Islet of Langerhans (tissue), 1 donor: Measurements from ENCODE around the gene SFT2D3.
"Not testable (repeated sequence)": the region's sequence is repeated elsewhere in the genome, so short reads cannot be mapped to it uniquely, and the experiment has no call there.

ENCODE experiments used
- FAIRE-seq: peaks from one replicate; lab custom pipeline; 2011; peaks lifted over from hg19 to GRCh38; lab: Jason Lieb, UNC

Gene SFT2D3

GRCh38 chr2:127712999-127713398, 11.7 kb downstream of the SFT2D3 start:
- no peak for FAIRE-seq

GRCh38 chr2:127713562-127713961, 12.3 kb downstream of the SFT2D3 start:
- no peak for FAIRE-seq

- no peak for FAIRE-seq
Observed at GRCh38 chr2:127715778-127716449, 14.6 kb downstream of the SFT2D3 start.

GRCh38 chr2:127718271-127718670, 17.0 kb downstream of the SFT2D3 start:
- FAIRE-seq = no peak

- FAIRE-seq = no peak
Observed at GRCh38 chr2:127719301-127720218, 18.3 kb downstream of the SFT2D3 start.

GRCh38 chr2:127721311-127721977, 20.1 kb downstream of the SFT2D3 start:
- no peak for FAIRE-seq

GRCh38 chr2:127721978-127722355, 20.7 kb downstream of the SFT2D3 start:
- no peak for FAIRE-seq

- FAIRE-seq = peak; percentile 51
Observed at GRCh38 chr2:127722807-127723206, 21.5 kb downstream of the SFT2D3 start.

- no peak for FAIRE-seq
Observed at GRCh38 chr2:127726158-127726880, 25.0 kb downstream of the SFT2D3 start.

- no peak for FAIRE-seq
Observed at GRCh38 chr2:127733113-127733815, 32.0 kb downstream of the SFT2D3 start.

- no peak for FAIRE-seq
Observed at GRCh38 chr2:127733816-127734537, 32.7 kb downstream of the SFT2D3 start.

GRCh38 chr2:127735044-127735443, 33.7 kb downstream of the SFT2D3 start:
- FAIRE-seq = no peak

GRCh38 chr2:127735537-127736399, 34.5 kb downstream of the SFT2D3 start:
- no peak for FAIRE-seq

- FAIRE-seq = no peak
Observed at GRCh38 chr2:127737892-127738291, 36.6 kb downstream of the SFT2D3 start.

GRCh38 chr2:127739800-127740199, 38.5 kb downstream of the SFT2D3 start:
- no peak for FAIRE-seq

GRCh38 chr2:127740665-127741288, 39.5 kb downstream of the SFT2D3 start:
- no peak for FAIRE-seq

- no peak for FAIRE-seq
Observed at GRCh38 chr2:127743477-127744026, 42.3 kb downstream of the SFT2D3 start.

GRCh38 chr2:127747621-127748020, 46.3 kb downstream of the SFT2D3 start:
- FAIRE-seq = no peak

GRCh38 chr2:127749537-127749936, 48.2 kb downstream of the SFT2D3 start:
- FAIRE-seq = not testable (repeated sequence)
